HG03064 (cell line): ENCODE results near the gene STK11IP.

Source experiments
- ATAC-seq: cut with Tn5 transposase; IDR thresholded peaks from one replicate; pipeline ENCODE4 v1.9.1; 2021; ENCODE audit warnings: low read depth; ENCODE audit not compliant: unreplicated experiment

The STK11IP gene

GRCh38 chr2:219614076-219614860 lies 16.6 kb downstream of the STK11IP start:
- ATAC-seq = no peak

DNA sequence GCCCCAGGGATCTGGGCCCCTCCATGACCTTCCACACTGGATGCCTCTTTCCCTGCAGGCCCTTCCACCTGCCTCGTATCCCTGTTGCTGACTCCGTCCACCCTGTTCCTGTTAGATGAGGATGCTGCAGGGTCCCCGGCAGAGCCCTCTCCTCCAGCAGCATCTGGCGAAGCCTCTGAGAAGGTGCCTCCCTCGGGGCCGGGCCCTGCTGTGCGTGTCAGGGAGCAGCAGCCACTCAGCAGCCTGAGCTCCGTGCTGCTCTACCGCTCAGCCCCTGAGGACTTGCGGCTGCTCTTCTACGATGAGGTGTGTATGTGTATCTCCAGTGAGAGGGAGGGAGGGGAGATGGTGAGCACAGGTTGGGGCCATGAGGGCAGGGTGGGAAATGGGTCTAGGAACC lies 17.4 kb downstream of the STK11IP start:
- ATAC-seq = no peak

- no peak for ATAC-seq
Observed at GRCh38 chr2:219615894-219616293, 18.2 kb downstream of the STK11IP start.

GRCh38 chr2:219616550-219616949 lies 18.9 kb downstream of the STK11IP start:
- no peak for ATAC-seq

- no peak for ATAC-seq
Observed at GRCh38 chr2:219618733-219619122, 21.1 kb downstream of the STK11IP start.

DNA sequence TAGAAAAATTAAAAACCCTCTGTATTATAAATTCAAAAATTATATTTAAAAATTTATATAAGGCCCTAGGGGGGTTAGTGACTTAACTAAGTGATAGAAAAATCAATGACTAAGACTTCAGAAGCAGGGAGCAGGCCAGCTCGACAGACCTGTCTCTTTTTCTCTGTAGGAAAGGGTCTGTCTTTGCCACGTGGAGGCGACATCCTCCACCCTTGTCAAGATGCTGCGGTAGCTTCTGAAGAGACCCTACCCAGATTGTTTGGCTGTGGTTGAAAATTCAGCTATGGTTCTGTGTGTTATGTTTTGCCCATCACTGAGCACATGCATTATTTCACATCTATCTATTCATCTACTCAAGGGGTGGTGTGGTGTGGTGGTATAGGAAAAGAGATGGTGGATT lies 21.6 kb downstream of the STK11IP start:
- ATAC-seq = no peak

DNA sequence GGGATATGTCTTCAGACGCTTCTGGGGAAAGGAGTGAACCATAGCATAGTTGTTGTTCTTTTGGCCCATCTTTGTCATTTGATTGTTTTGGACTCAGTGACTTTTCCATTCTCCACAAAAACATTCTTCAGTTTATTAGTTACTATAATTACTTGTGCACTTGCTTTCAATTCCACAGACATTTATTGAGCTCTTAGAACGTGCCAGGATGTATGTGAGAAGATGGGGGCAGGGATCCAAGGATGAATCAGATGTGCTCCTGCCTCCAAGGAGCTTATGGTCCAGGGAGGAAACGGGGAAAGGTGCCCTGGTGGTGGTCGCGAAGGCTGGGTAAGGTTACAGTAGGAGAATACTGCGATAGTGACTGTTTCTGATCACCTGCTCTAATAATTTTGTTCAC lies 22.9 kb downstream of the STK11IP start:
- ATAC-seq = no peak

- no peak for ATAC-seq
Observed at GRCh38 chr2:219621935-219622334, 24.3 kb downstream of the STK11IP start.

GRCh38 chr2:219622472-219622871 lies 24.8 kb downstream of the STK11IP start:
- ATAC-seq = no peak

DNA sequence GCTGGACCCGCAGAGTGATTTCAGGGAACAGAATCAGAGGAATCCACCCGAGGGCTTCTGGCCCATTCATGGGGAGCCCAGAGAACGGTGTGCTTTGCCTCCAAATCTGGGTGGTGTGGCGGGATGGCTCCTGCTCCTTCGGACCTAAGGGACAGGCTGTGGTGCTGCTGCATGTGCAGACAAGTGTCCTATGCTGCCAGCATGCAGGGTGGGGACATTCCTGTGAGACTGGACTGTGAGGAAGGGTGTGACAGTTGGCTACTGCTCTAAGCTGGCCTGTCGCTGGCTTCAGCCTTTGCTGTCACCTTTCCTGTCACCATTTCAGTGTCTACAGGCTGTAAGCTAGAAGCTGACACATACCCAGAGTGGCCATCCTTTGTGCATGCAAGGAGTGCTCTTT lies 26.9 kb downstream of the STK11IP start:
- no peak for ATAC-seq

DNA sequence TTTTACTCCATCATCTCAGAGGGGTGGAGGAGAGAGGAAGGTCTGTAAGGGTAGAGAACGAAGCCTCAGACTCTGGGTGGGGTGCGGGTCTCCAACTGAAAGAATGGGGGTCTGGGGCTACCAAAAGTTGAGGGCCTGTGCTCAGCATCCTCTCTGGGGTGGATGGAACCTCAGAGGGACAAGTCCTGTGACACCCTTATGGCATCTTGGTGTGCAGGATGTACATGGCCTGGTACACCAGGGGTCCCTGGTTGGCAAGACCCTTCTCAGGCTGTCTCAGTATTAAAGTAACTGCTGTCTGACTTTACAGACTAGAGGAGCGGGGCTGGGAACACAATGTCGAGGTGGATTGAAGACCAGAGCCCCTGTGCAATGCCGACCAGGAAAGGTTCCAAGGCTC lies 27.5 kb downstream of the STK11IP start:
- no peak for ATAC-seq

- no peak for ATAC-seq
Observed at GRCh38 chr2:219626540-219626939, 28.9 kb downstream of the STK11IP start.

GRCh38 chr2:219627103-219628100 lies 29.7 kb downstream of the STK11IP start, which contains the start of gene SLC4A3:
Gene SLC4A3 (plus strand): TSS chr2:219627630. CDS start chr2:219627993, 363 bp downstream.
- ATAC-seq = no peak

DNA sequence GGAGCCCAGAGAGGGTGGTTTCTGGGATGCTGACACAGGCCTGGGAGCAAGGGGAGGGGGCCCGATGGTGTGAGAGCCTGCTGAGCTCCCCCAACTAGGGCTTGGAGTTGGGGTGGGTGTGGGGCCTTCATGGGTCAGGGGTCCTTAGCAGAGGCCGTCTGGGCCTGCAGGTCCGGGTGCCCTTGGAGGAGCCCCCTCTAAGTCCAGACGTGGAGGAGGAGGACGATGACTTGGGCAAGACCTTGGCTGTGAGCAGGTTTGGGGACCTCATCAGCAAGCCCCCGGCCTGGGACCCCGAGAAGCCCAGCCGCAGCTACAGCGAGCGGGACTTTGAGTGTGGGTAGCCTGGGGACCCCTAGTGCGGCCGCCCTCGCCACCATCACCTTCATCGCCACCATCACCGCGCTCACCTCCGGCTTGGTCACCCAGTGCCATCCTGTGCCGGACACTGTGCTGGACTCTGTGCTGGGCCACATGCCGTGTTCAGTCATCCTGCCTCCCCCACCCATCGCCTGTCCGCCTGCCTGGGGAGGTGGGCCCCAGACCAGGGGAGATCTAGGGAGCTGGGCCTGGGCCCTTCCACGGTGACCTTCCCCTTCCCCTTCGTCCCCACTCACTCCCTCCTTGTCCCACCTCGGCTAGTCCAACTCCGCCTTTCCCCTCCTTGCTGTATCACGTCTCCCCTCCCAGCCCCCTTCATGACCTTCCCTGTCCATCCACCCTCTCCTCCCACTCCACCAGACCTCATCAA lies 30.8 kb downstream of the STK11IP start:
- no peak for ATAC-seq

- ATAC-seq = no peak
Observed at GRCh38 chr2:219628986-219629901, 31.6 kb downstream of the STK11IP start.

GRCh38 chr2:219629976-219630695 lies 32.5 kb downstream of the STK11IP start:
- no peak for ATAC-seq

GRCh38 chr2:219630770-219631405 lies 33.2 kb downstream of the STK11IP start:
- ATAC-seq = no peak

DNA sequence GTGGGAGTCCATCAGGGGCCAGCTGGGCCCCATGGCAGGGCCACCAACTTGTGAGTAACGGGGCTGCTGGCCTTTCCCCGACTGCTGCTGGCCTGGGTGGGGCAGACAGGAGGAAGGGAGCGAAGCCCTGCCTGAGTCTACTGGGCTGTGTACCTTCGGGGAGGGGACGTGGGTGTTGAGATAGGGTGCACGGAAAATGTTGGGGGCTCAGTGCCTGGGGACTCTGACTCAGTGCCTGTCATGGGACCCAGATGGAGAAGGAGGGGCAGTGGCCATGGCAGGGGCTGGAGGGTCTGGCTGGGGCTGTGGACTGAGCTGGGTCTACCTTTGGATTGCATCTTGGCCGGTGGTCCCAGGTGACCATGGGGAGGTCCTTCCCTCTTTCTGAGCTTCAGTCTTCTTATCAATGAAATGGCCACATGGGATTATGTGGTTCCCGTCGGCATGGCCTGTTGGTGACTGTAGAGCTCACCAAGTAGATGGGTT lies 33.8 kb downstream of the STK11IP start:
- ATAC-seq = no peak
